Measurements from ENCODE around the gene ALG9. TPM values are rescaled to one million over a fixed set of nuclear protein-coding genes. Genes with fewer than 3 reads are reported as not detected.

The ALG9 gene
- total and polyA plus RNA-seq, 2 donors (not counting 3 experiments of a cell fraction or from before 2014, with no cell fraction given): 29.1 to 29.4 TPM

GRCh38 chr11:111860257-111860656, 11.1 kb downstream of the ALG9 start:
- dilution Hi-C loops (cut with MboI; ENCODE audit: extremely low pct_ligation_motif_present, low sequenced_read_pairs) (no loop called here), intact Hi-C loops (cut with micrococcal nuclease) (no loop called here)
- H3K4me1 ChIP-seq (ENCODE audit: control insufficient read depth, extremely low read depth, insufficient read depth, low read length): no peaks in the 10 kb centered on the region
- BruUV-seq (replicated peaks): no TSS peak
- H3K9me1 ChIP-seq (replicated peaks; ENCODE audit: control insufficient read depth, extremely low read depth, insufficient read depth, low read length): no peaks in the 10 kb centered on the region
- FAIRE-seq: no peak
- H3K27me3 ChIP-seq (ENCODE audit: control insufficient read depth in 2 of 2, insufficient read depth in 2 of 2, low read length in 2 of 2): no peaks in the 10 kb centered on the region
- TF ChIP-seq MYC (IDR thresholded peaks at IDR 0.05; ENCODE audit: low read depth, low read length) (no peak), POLR2A (IDR thresholded peaks at IDR 0.05; ENCODE audit: low read depth, low read length) (no peak)
- ChIA-PET CTCF (interaction anchor here (3.3 kb wide), 1 partner anchor 11 kb away, joined by 12 read pairs; the partner anchor contains the start of gene ALG9), POLR2A (no interaction called here)
- no peak overlapping the region for H3K4me3 ChIP-seq (replicated peaks in 1 of 3; ENCODE audit: insufficient read depth in 1 of 3, low read depth in 1 of 3, low read length in 3 of 3)
- H3K79me2 ChIP-seq (ENCODE audit: control insufficient read depth, insufficient read depth, low read length): no peaks in the 10 kb centered on the region
- H3K27ac ChIP-seq (ENCODE audit: insufficient read depth, low read depth, low read length): no peak overlapping the region
- H2AFZ ChIP-seq (ENCODE audit: low read depth, low read length): no peak overlapping the region
- H3K36me3 ChIP-seq (ENCODE audit: control insufficient read depth in 2 of 2, extremely low read depth in 1 of 2, insufficient read depth in 2 of 2, low read length in 2 of 2): peaks cover 4 to 5% of the 10 kb centered on the region in 2 experiments
- DNase-seq (ENCODE audit: low read depth, low spot score): no peak
- H3K9me3 ChIP-seq (replicated peaks; ENCODE audit: control insufficient read depth, insufficient read depth, low read length): no peaks in the 10 kb centered on the region
- H3K9ac ChIP-seq (replicated peaks; ENCODE audit: extremely low read depth, insufficient read depth, low read length): no peak overlapping the region
- no peaks in the 10 kb centered on the region for H4K20me1 ChIP-seq (replicated peaks; ENCODE audit: control insufficient read depth, extremely low read depth, insufficient read depth, low read length)
- no peak overlapping the region for H3K4me2 ChIP-seq (ENCODE audit: insufficient read depth, low read length)

- DNase-seq (ENCODE audit: low read depth, low spot score) (no peak), FAIRE-seq (no peak)
- Histone ChIP-seq H3K27ac (ENCODE audit: insufficient read depth, low read depth, low read length) (no peak overlapping the region), H3K36me3 (ENCODE audit: control insufficient read depth in 2 of 2, extremely low read depth in 1 of 2, insufficient read depth in 2 of 2, low read length in 2 of 2) (peaks cover 5 to 9% of the 10 kb centered on the region in 2 experiments), H2AFZ (ENCODE audit: low read depth, low read length) (no peak overlapping the region), H3K27me3 (ENCODE audit: control insufficient read depth in 2 of 2, insufficient read depth in 2 of 2, low read length in 2 of 2) (no peaks in the 10 kb centered on the region), H4K20me1 (replicated peaks; ENCODE audit: control insufficient read depth, extremely low read depth, insufficient read depth, low read length) (no peaks in the 10 kb centered on the region), H3K79me2 (ENCODE audit: control insufficient read depth, insufficient read depth, low read length) (no peaks in the 10 kb centered on the region), H3K4me1 (ENCODE audit: control insufficient read depth, extremely low read depth, insufficient read depth, low read length) (no peaks in the 10 kb centered on the region), H3K9ac (replicated peaks; ENCODE audit: extremely low read depth, insufficient read depth, low read length) (no peak overlapping the region), H3K4me3 (replicated peaks in 1 of 3; ENCODE audit: insufficient read depth in 1 of 3, low read depth in 1 of 3, low read length in 3 of 3) (no peak overlapping the region), H3K9me3 (replicated peaks; ENCODE audit: control insufficient read depth, insufficient read depth, low read length) (no peaks in the 10 kb centered on the region), H3K9me1 (replicated peaks; ENCODE audit: control insufficient read depth, extremely low read depth, insufficient read depth, low read length) (no peaks in the 10 kb centered on the region), H3K4me2 (ENCODE audit: insufficient read depth, low read length) (no peak overlapping the region)
- TF ChIP-seq JUN (IDR thresholded peaks at IDR 0.05; ENCODE audit: borderline replicate concordance, insufficient read depth, insufficient read length, low read depth): no peak
- TF ChIP-seq MAX (IDR thresholded peaks at IDR 0.05; ENCODE audit: insufficient read depth, insufficient read length): no peak
- ChIA-PET CTCF (interaction anchor here (1.2 kb wide), 1 partner anchor 16 kb away, joined by 10 read pairs; the partner anchor contains the start of gene ALG9), POLR2A (no interaction called here)
- dilution Hi-C loops (cut with MboI; ENCODE audit: extremely low pct_ligation_motif_present, low sequenced_read_pairs) (no loop called here), intact Hi-C loops (cut with micrococcal nuclease) (no loop called here)
- BruUV-seq (replicated peaks): no TSS peak
Measured at GRCh38 chr11:111855506-111855905, 15.9 kb downstream of the ALG9 start.

Measured in endothelial cell of umbilical vein (primary cell).